H1 (cell line): ENCODE data around the gene CD276. TPM values are rescaled to one million over a fixed set of nuclear protein-coding genes. Genes with fewer than 3 reads are reported as not detected.

Source experiments
- CTCF ChIA-PET: fragments of 300-600 bp; sonication (Branson Sonifier 250); formaldehyde crosslinking; loops from one replicate; lab custom pipeline; 2021; ENCODE audit not compliant: partially characterized antibody; lab: Charles Lee
- POLR2A ChIA-PET: fragments of 300-600 bp; sonication (Branson Sonifier 250); formaldehyde crosslinking; loops from one replicate; lab custom pipeline; 2021; ENCODE audit warnings: inconsistent platforms; ENCODE audit not compliant: partially characterized antibody; lab: Charles Lee
- DNase-seq, 2 experiments: peaks; one replicate each; pipeline versions ENCODE4 v3.0.0 to v3.0.0-alpha.2; 2010 to 2022; ENCODE audit warnings: low spot score in 2 of 2, low read depth in 1 of 2, mixed read lengths in 1 of 2
- FAIRE-seq: peaks from 2 replicates; lab custom pipeline; 2011; peaks lifted over from hg19 to GRCh38; lab: Jason Lieb, UNC
- H2AFZ ChIP-seq: 2 replicates; pipeline ENCODE4 v1.8.1; 2012; ENCODE audit warnings: low read length, inconsistent platforms
- H2AK5ac ChIP-seq: 2 replicates; pipeline ENCODE4 v1.6.1; 2013; ENCODE audit warnings: low read depth, low read length
- H2BK120ac ChIP-seq: replicated peaks from 2 replicates; pipeline ENCODE3; 2013; ENCODE audit warnings: low read depth, low read length, inconsistent platforms
- H2BK12ac ChIP-seq: 2 replicates; pipeline ENCODE4 v1.6.1; 2013; ENCODE audit warnings: low read depth, low read length
- H2BK15ac ChIP-seq: 2 replicates; pipeline ENCODE4 v1.6.1; 2013; ENCODE audit warnings: low read length
- H2BK20ac ChIP-seq: 2 replicates; pipeline ENCODE4 v1.6.1; 2013; ENCODE audit warnings: low read length
- H2BK5ac ChIP-seq: 2 replicates; pipeline ENCODE4 v1.6.1; 2013; ENCODE audit warnings: low read depth, low read length
- H3K14ac ChIP-seq: 2 replicates; pipeline ENCODE4 v1.6.1; 2013; ENCODE audit warnings: inconsistent platforms; ENCODE audit not compliant: insufficient read length
- H3K18ac ChIP-seq: 2 replicates; pipeline ENCODE4 v1.6.1; 2013; ENCODE audit warnings: low read length; ENCODE audit errors: extremely low read depth
- H3K23ac ChIP-seq: 2 replicates; pipeline ENCODE4 v1.6.1; 2013; ENCODE audit warnings: inconsistent platforms; ENCODE audit not compliant: insufficient read length
- H3K23me2 ChIP-seq: 2 replicates; pipeline ENCODE4 v1.6.1; 2013; ENCODE audit warnings: low read depth, low read length
- H3K27ac ChIP-seq: 2 replicates; pipeline ENCODE4 v1.6.1; 2011; ENCODE audit warnings: low read depth, low read length, inconsistent platforms
- H3K27me3 ChIP-seq, 4 experiments: replicated peaks in 1 of 4; 1 replicate in 1 of 4; 2 replicates in 3 of 4; pipeline versions ENCODE4 v1.6.1 to v1.8.1; 2011 to 2013; ENCODE audit warnings: low read length in 3 of 4, mild to moderate bottlenecking in 3 of 4, inconsistent platforms in 2 of 4, mixed read lengths in 2 of 4, moderate library complexity in 1 of 4; ENCODE audit not compliant: control insufficient read depth in 3 of 4, insufficient read depth in 3 of 4; ENCODE audit errors: extremely low read depth in 1 of 4
- H3K36me3 ChIP-seq, 4 experiments: 2 replicates each; pipeline versions ENCODE4 v1.6.1 to v1.8.1; 2011 to 2013; ENCODE audit warnings: mild to moderate bottlenecking in 4 of 4, low read length in 3 of 4, moderate library complexity in 2 of 4, control low read depth in 1 of 4, inconsistent platforms in 1 of 4; ENCODE audit not compliant: insufficient read depth in 4 of 4, control insufficient read depth in 2 of 4
- H3K4ac ChIP-seq: replicated peaks from 2 replicates; pipeline ENCODE3; 2013; ENCODE audit warnings: low read length, low read depth, mixed read lengths, inconsistent platforms; ENCODE audit not compliant: insufficient read length
- H3K4me1 ChIP-seq, 4 experiments: replicated peaks in 1 of 4; 1 replicate in 1 of 4; 2 replicates in 3 of 4; pipeline versions ENCODE4 v1.6.1 to v1.8.1; 2011 to 2013; ENCODE audit warnings: low read length in 3 of 4, inconsistent platforms in 2 of 4, mixed read lengths in 1 of 4; ENCODE audit not compliant: insufficient read depth in 4 of 4, control insufficient read depth in 3 of 4
- H3K4me2 ChIP-seq, 2 experiments: 2 replicates each; pipeline versions ENCODE4 v1.6.1 to v1.8.1; 2011 to 2013; ENCODE audit warnings: low read depth in 2 of 2, low read length in 2 of 2, control low read depth in 1 of 2, inconsistent platforms in 1 of 2, mild to moderate bottlenecking in 1 of 2; ENCODE audit not compliant: insufficient read depth in 1 of 2
- H3K4me3 ChIP-seq, 4 experiments: fragments of 200-600, 300-600 bp in 1 of 4; sonication (generic), shearing (Covaris generic), sonication (Bioruptor Twin) in 1 of 4; 2 replicates each; pipeline versions ENCODE4 v1.5.1 to v1.8.1; 2011 to 2016; ENCODE audit warnings: low read length in 4 of 4, low read depth in 3 of 4, control low read depth in 2 of 4, inconsistent platforms in 2 of 4, mild to moderate bottlenecking in 2 of 4, mixed read lengths in 1 of 4, moderate library complexity in 1 of 4; ENCODE audit not compliant: insufficient read depth in 2 of 4; ENCODE audit errors: extremely low read depth in 1 of 4
- H3K56ac ChIP-seq: replicated peaks from 2 replicates; pipeline ENCODE3; 2013; ENCODE audit warnings: low read depth, mild to moderate bottlenecking, mixed read lengths, low read length, inconsistent platforms; ENCODE audit not compliant: insufficient read length
- H3K79me1 ChIP-seq: 2 replicates; pipeline ENCODE4 v1.6.1; 2013; ENCODE audit warnings: low read depth, low read length, control low read depth
- H3K79me2 ChIP-seq, 2 experiments: 2 replicates each; pipeline versions ENCODE4 v1.6.1 to v1.8.1; 2012 to 2013; ENCODE audit warnings: low read length in 2 of 2, mild to moderate bottlenecking in 2 of 2, inconsistent platforms in 1 of 2; ENCODE audit not compliant: insufficient read depth in 2 of 2, control insufficient read depth in 1 of 2
- H3K9ac ChIP-seq, 4 experiments: replicated peaks in 1 of 4; 1 replicate in 1 of 4; 2 replicates in 3 of 4; pipeline versions ENCODE4 v1.6.1 to v1.8.1; 2011 to 2013; ENCODE audit warnings: low read depth in 3 of 4, low read length in 3 of 4, control low read depth in 2 of 4, mild to moderate bottlenecking in 2 of 4, moderate library complexity in 2 of 4, inconsistent platforms in 1 of 4; ENCODE audit errors: extremely low read depth in 1 of 4
- H3K9me3 ChIP-seq, 2 experiments: 2 replicates each; pipeline versions ENCODE4 v1.6.1 to v1.8.1; 2012 to 2013; ENCODE audit warnings: mild to moderate bottlenecking in 2 of 2, moderate library complexity in 2 of 2, control low read depth in 1 of 2, inconsistent platforms in 1 of 2, low read depth in 1 of 2, low read length in 1 of 2, mixed read lengths in 1 of 2; ENCODE audit not compliant: insufficient read depth in 2 of 2
- H4K20me1 ChIP-seq, 2 experiments: replicated peaks in 1 of 2; 2 replicates each; pipeline versions ENCODE3 to v1.8.1; 2011 to 2013; ENCODE audit warnings: inconsistent platforms in 2 of 2, low read length in 2 of 2, mild to moderate bottlenecking in 1 of 2; ENCODE audit not compliant: insufficient read depth in 2 of 2, control insufficient read depth in 1 of 2
- H4K5ac ChIP-seq: 2 replicates; pipeline ENCODE4 v1.6.1; 2013; ENCODE audit warnings: low read length, low read depth, mixed read lengths, inconsistent platforms; ENCODE audit not compliant: insufficient read length
- H4K8ac ChIP-seq: 2 replicates; pipeline ENCODE4 v1.8.0; 2013; ENCODE audit warnings: mild to moderate bottlenecking, moderate library complexity, low read length, inconsistent platforms; ENCODE audit not compliant: insufficient read depth; ENCODE audit errors: extremely low read depth
- H4K91ac ChIP-seq: replicated peaks from 2 replicates; pipeline ENCODE3; 2013; ENCODE audit warnings: low read length, mixed read lengths, inconsistent platforms; ENCODE audit not compliant: insufficient read length
- BACH1 ChIP-seq: IDR thresholded peaks from 2 replicates; pipeline ENCODE4 v1.6.1; 2012; ENCODE audit warnings: low read length, improper control_type of control experiment
- KDM1A ChIP-seq: fragments of 200-600, 300-600 bp; sonication (generic); IDR thresholded peaks from 2 replicates; pipeline ENCODE4 v1.7.1; 2016; ENCODE audit warnings: mild to moderate bottlenecking, low read length, borderline replicate concordance
- TAF1 ChIP-seq: IDR thresholded peaks from 2 replicates; pipeline ENCODE4 v1.6.1; 2011; ENCODE audit warnings: mild to moderate bottlenecking, low read depth, low read length
- WGBS, 2 experiments: shearing (Covaris generic) in 1 of 2; methylation state at CpG; one replicate each; pipeline versions ENCODE4 v1.1.6 to v1.1.7; 2013 to 2015; ENCODE audit warnings: low lambda C conversion rate in 2 of 2, mixed read lengths in 2 of 2, inconsistent platforms in 1 of 2, low coverage in 1 of 2, missing lambda C conversion rate in 1 of 2; ENCODE audit not compliant: insufficient replicate concordance in 2 of 2, insufficient coverage in 1 of 2, insufficient read length in 1 of 2; ENCODE audit errors: extremely low coverage in 1 of 2, missing lambda C conversion rate in 1 of 2; 5-methylcytosine and 5-hydroxymethylcytosine counted together
- polyA plus RNA-seq, 7 experiments: library from polyadenylated mRNA; depleted of rRNA in 3 of 7; stranded (reverse) in 5 of 7; unstranded in 2 of 7; fragments of >200 nt in 5 of 7; fragments of 200-250 nt in 2 of 7; gene quantifications; 1 replicate in 5 of 7; 2 replicates in 1 of 7; 4 replicates in 1 of 7; pipeline versions ENCODE4 v1.2.1 to v1.2.3, GENCODE V29; 2011 to 2013; ENCODE audit warnings: missing spikeins in 2 of 7, mixed read lengths in 2 of 7
- total RNA-seq: library from RNA; stranded (reverse); fragmentation: NEBNext Ultra II Directional; extraction: Animal tissue kit (Norgen Biotek cat#: 25700); gene quantifications from 2 replicates; pipeline ENCODE4 v1.2.1, GENCODE V29; 2021

Gene CD276
- total and polyA plus RNA-seq, 2 of the 8 experiments (the other 6 are each of a cell fraction or from before 2014, with no cell fraction given) = 156 to 158 TPM

GRCh38 chr15:73699249-73700040, 15.3 kb downstream of the CD276 start:
- no peak for FAIRE-seq
- Histone ChIP-seq H3K56ac (no peak overlapping the region), H3K9ac (no peak overlapping the region), H3K4ac (no peak overlapping the region), H4K5ac (no peak overlapping the region), H2BK20ac (no peak overlapping the region), H2AK5ac (no peak overlapping the region), H3K79me1 (peaks cover 12% of the 10 kb centered on the region; the same call in 1 of the 2 replicates), H3K9me3 (no peaks in the 10 kb centered on the region), H2BK12ac (peak overlapping the region; percentile 27; the same call in 1 of the 2 replicates), H2AFZ (no peak overlapping the region), H3K4me3 (no peak overlapping the region), H3K18ac (no peak overlapping the region), H3K79me2 (peaks cover 0 to 52% of the 10 kb centered on the region in 2 experiments; a peak in 2 of 4 replicates), H3K14ac (no peak overlapping the region), H3K4me2 (no peak overlapping the region), H4K8ac (no peak overlapping the region; the same call in 1 of the 2 replicates), H3K23me2 (no peaks in the 10 kb centered on the region), H3K36me3 (peaks cover 0 to 5% (median 1%) of the 10 kb centered on the region in 4 experiments; a peak in 2 of 8 replicates), H2BK15ac (no peak overlapping the region), H4K91ac (no peak overlapping the region)
- ChIA-PET POLR2A (interaction anchor here (0.6 to 8.6 kb wide), 6 partner anchors 12 to 373 kb away, joined by 3 to 93 read pairs (median 4); partner anchors contain the start of gene CD276), CTCF (interaction anchor here (0.6 to 18.5 kb wide), 59 partner anchors 8 to 872 kb away, joined by 3 to 496 read pairs (median 4); partner anchors contain the start of genes CD276, LOXL1, NPTN and TBC1D21)
- 77% methylated on average over 13 of the region's 14 CpGs; no CpG with 5 or more reads in 1 of the 2 experiments for WGBS, 2 experiments
- no peak for DNase-seq
- TF ChIP-seq TAF1 = no peak
- no peak for TF ChIP-seq BACH1
- peak; percentile 80; the same call in 1 of the 2 replicates for TF ChIP-seq KDM1A
- TF ChIP-seq, all 59 proteins: peak for 1
- H3K23ac ChIP-seq = no peak overlapping the region
- no peaks in the 10 kb centered on the region for H3K27me3 ChIP-seq
- H2BK120ac ChIP-seq = no peak overlapping the region
- H2BK5ac ChIP-seq = 0 out of 2 replicates have a peak overlapping the region, but pooled peaks have one; percentile 5
- peaks cover 0 to 16% (median 9%) of the 10 kb centered on the region in 4 experiments; a peak in 6 of 7 replicates for H3K4me1 ChIP-seq
- H3K27ac ChIP-seq = no peak overlapping the region
- peaks cover 27 to 28% of the 10 kb centered on the region in 2 experiments for H4K20me1 ChIP-seq
